Endometrial microvascular endothelial cells (primary cell): ENCODE results near the gene CEND1. TPM values are rescaled to one million over a fixed set of nuclear protein-coding genes. Genes with fewer than 3 reads are reported as not detected.
"Not testable (repeated sequence)": the region's sequence is repeated elsewhere in the genome, so short reads cannot be mapped to it uniquely, and the experiment has no call there.

ENCODE experiments used
- in situ Hi-C: cut with HindIII; loops from 2 replicates; pipeline ENCODE4 v1.10.0; 2017; ENCODE audit warnings: low sequenced_read_pairs, low pct_unique_long_range_greater_than_20kb; ENCODE audit errors: inconsistent ontology term
- total RNA-seq: library from RNA; depleted of rRNA; stranded (reverse); fragments of >200 nt; gene quantifications from one replicate; pipeline ENCODE4 v1.2.3, GENCODE V29; 2015; ENCODE audit errors: inconsistent ontology term

CEND1 gene
- total RNA-seq, 1 donor from 2014 or later = 0.46 TPM

DNA sequence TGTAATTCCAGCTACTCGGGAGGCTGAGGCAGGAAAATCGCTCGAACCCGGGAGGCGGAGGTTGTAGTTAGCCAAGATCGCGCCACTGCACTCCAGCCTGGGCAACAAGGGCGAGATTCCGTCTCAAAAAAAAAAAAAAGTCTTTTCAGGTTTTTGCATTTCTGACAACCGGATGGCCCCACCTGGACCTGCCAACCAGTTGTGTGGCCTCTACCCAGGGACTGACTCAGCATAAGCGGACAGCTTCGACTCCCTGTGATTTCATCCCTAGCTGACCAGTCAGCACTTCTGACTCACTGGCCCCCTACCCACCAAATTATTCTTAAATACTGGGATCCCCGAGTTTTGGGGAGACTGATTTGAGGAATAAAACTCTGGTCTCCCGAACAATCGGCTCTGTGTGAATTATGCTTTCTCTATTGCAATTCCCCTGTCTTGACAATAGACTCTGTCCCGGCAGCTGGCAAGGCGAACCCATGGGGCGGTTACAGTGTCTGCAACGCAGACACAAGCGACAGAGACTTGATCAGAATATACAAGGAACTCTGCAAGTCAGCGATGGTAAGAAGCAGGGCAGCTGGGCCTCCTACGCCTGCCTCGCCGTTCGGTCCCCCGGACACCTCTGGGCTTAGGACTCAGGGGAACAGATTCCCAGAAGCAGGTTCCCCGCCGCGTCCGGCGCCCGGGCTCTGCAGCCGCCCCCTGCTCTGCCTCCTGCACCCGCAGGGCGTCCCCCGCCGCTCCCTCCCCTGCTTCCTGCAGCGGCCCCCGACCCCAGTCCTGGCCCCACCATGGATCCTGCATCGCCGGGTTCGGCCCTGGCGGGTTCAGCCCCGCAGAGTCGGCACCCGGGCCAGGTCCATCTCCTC lies 43.4 kb downstream of the CEND1 start:
- in situ Hi-C loops = no loop called here

DNA sequence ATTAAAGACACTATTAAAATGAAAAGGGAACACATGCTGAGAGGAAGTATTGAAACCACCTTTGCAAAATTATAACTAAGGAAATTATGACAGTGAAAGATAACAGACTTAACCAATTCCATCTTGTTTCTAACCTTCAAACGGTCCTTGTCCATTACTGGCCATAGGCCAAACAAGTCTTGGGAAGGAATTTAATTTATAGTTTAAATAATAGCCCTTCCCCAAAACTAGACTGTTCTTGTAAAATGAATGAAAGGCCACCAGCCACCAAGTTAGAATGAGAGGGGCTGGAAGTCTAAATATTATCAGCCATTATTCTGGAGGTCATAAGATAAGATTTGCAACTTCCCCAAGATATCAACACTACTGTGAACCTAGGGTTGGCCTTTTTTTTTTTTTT lies 44.5 kb downstream of the CEND1 start:
- in situ Hi-C loops = no loop called here

- in situ Hi-C loops = no loop called here
Observed at GRCh38 chr11:742571-743201, 47.2 kb downstream of the CEND1 start.

DNA sequence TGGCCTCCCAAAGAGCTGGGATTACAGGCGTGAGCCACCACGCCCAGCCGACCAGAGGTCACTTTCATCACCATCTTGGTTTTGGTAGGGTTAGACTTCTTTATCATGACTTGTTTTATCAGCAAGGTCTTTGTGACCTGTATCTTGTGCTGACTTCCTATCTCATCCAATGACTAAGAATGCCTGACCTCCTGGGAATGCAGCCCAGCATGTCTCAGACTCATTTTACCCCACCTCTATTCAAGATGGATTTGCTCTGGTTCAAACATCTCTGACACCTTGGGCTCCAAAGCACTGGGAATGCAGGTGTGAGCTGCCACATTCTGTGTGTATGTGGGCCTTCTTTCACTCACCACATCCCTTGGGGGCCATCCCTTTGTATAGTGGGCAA lies 47.7 kb downstream of the CEND1 start:
- in situ Hi-C loops = no loop called here

GRCh38 chr11:737899-738298 lies 52.0 kb downstream of the CEND1 start:
- in situ Hi-C loops = not testable (repeated sequence)

DNA sequence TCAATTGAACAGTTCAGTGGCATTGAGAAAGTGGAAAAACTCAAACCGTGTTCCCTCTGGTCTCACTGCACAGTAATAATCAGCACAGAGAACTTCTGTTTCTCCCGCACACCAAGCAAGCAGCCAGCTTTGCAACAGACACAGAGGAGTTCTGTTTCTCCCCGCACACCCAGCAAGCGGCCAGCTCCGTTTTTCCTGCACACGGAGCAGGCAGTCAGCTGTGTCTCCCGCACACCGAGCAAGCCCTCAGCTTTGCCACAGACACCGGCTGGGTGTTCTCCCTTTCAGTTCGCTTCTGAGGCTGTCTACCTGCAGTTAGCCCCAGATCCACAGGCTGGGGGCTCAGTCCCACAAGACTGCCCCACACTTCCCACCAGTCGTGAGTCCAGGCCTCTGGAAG lies 52.5 kb downstream of the CEND1 start:
- in situ Hi-C loops = no loop called here

Other genes starting within 250 kb of the CEND1 start
- gene LMNTD2, start 229.4 kb downstream of the CEND1 start, total RNA-seq = 0.65 TPM
- 34.7 TPM for gene RASSF7, start 229.1 kb downstream of the CEND1 start, total RNA-seq
- gene PHRF1, start 213.6 kb downstream of the CEND1 start, total RNA-seq = 15.8 TPM
- 31.4 TPM for gene IRF7, start 174.1 kb downstream of the CEND1 start, total RNA-seq
- not detected for gene CDHR5, start 165.1 kb downstream of the CEND1 start, total RNA-seq
- gene SCT, start 162.9 kb downstream of the CEND1 start, total RNA-seq = not detected
- gene DRD4, start 152.8 kb downstream of the CEND1 start, total RNA-seq = not detected
- 28.2 TPM for gene DEAF1, start 94.9 kb downstream of the CEND1 start, total RNA-seq
- gene TMEM80, start 94.3 kb downstream of the CEND1 start, total RNA-seq = 29.5 TPM
- gene EPS8L2, start 83.9 kb downstream of the CEND1 start, total RNA-seq = 0.56 TPM
- 293 TPM for gene TALDO1, start 42.6 kb downstream of the CEND1 start, total RNA-seq
- 36.2 TPM for gene GATD1, start 12.6 kb downstream of the CEND1 start, total RNA-seq
- gene SLC25A22, start 8.2 kb upstream of the CEND1 start, total RNA-seq = 44.4 TPM
- gene PIDD1, start 15.1 kb upstream of the CEND1 start, total RNA-seq = 19.9 TPM
- gene RPLP2, start 19.9 kb upstream of the CEND1 start, total RNA-seq = 402 TPM
- 11.1 TPM for gene PNPLA2, start 28.8 kb upstream of the CEND1 start, total RNA-seq
- 6.6 TPM for gene CRACR2B, start 37.8 kb upstream of the CEND1 start, total RNA-seq
- gene CD151, start 42.9 kb upstream of the CEND1 start, total RNA-seq = 706 TPM
- 315 TPM for gene POLR2L, start 52.4 kb upstream of the CEND1 start, total RNA-seq
- 220 TPM for gene TSPAN4, start 52.8 kb upstream of the CEND1 start, total RNA-seq
- 156 TPM for gene CHID1, start 120.7 kb upstream of the CEND1 start, total RNA-seq
- gene AP2A2, start 135.8 kb upstream of the CEND1 start, total RNA-seq = 66.6 TPM
- not detected for gene MUC6, start 246.6 kb upstream of the CEND1 start, total RNA-seq